IPS DF 6.9 (cell line): ENCODE data around the gene HOXA10.

Source experiments
- DNase-seq: peaks from one replicate; pipeline ENCODE4 v3.0.0-alpha.2; 2013; ENCODE audit warnings: low read depth, low spot score
- H3K27ac ChIP-seq: one replicate; pipeline ENCODE4 v1.5.1; 2013; ENCODE audit warnings: low read length, control low read depth
- H3K27me3 ChIP-seq: 2 replicates; pipeline ENCODE4 v1.6.1; 2013; ENCODE audit warnings: mild to moderate bottlenecking, low read length; ENCODE audit not compliant: control insufficient read depth, insufficient read depth
- H3K36me3 ChIP-seq: 2 replicates; pipeline ENCODE4 v1.6.1; 2013; ENCODE audit warnings: low read length; ENCODE audit not compliant: control insufficient read depth, insufficient read depth
- H3K4me1 ChIP-seq: 2 replicates; pipeline ENCODE4 v1.6.1; 2013; ENCODE audit warnings: low read length; ENCODE audit not compliant: control insufficient read depth, insufficient read depth
- H3K4me3 ChIP-seq: 2 replicates; pipeline ENCODE4 v1.5.1; 2013; ENCODE audit warnings: mild to moderate bottlenecking, low read length
- H3K9me3 ChIP-seq: 2 replicates; pipeline ENCODE4 v1.6.1; 2013; ENCODE audit warnings: low read length, inconsistent platforms; ENCODE audit not compliant: control insufficient read depth, insufficient read depth
- WGBS: extraction: QIAGEN DNeasy Blood & Tissue Kit; methylation state at CpG from one replicate; pipeline ENCODE4 v1.1.7; 2013; ENCODE audit warnings: mixed read lengths, missing lambda C conversion rate; ENCODE audit not compliant: insufficient read length, insufficient coverage; 5-methylcytosine and 5-hydroxymethylcytosine counted together

Gene HOXA10

GRCh38 chr7:27182861-27183681 is 9.0 kb upstream of the HOXA10 start:
- no peak for DNase-seq
- peaks cover 95% of the 10 kb centered on the region for H3K27me3 ChIP-seq
- WGBS = no CpG with 5 or more reads among the region's 39 CpGs

GRCh38 chr7:27182285-27182841 is 8.2 kb upstream of the HOXA10 start:
- peaks cover 3% of the 10 kb centered on the region for H3K4me1 ChIP-seq
- H3K9me3 ChIP-seq = no peaks in the 10 kb centered on the region
- peaks cover 95% of the 10 kb centered on the region for H3K27me3 ChIP-seq
- no CpG with 5 or more reads among the region's 4 CpGs for WGBS
- H3K27ac ChIP-seq = no peak overlapping the region
- no peak overlapping the region for H3K4me3 ChIP-seq
- DNase-seq = no peak
- no peaks in the 10 kb centered on the region for H3K36me3 ChIP-seq

More at GRCh38 chr7:27182861-27183681, 9.0 kb upstream of the HOXA10 start:
- Histone ChIP-seq H3K9me3 (no peaks in the 10 kb centered on the region), H3K36me3 (no peaks in the 10 kb centered on the region), H3K27ac (no peak overlapping the region), H3K4me3 (no peak overlapping the region), H3K4me1 (peaks cover 6% of the 10 kb centered on the region)

GRCh38 chr7:27181795-27182275 is 7.7 kb upstream of the HOXA10 start:
- peaks cover 3% of the 10 kb centered on the region for H3K4me1 ChIP-seq
- no peaks in the 10 kb centered on the region for H3K9me3 ChIP-seq
- no peaks in the 10 kb centered on the region for H3K36me3 ChIP-seq
- H3K27me3 ChIP-seq = peaks cover 95% of the 10 kb centered on the region
- H3K4me3 ChIP-seq = no peak overlapping the region
- no peak for DNase-seq
- H3K27ac ChIP-seq = no peak overlapping the region
- WGBS = no CpG with 5 or more reads among the region's 4 CpGs

GRCh38 chr7:27180431-27181420 is 6.6 kb upstream of the HOXA10 start:
- Histone ChIP-seq H3K27ac (no peak overlapping the region), H3K27me3 (peaks cover 97% of the 10 kb centered on the region), H3K4me1 (peaks cover 3% of the 10 kb centered on the region), H3K9me3 (no peaks in the 10 kb centered on the region), H3K36me3 (no peaks in the 10 kb centered on the region), H3K4me3 (no peak overlapping the region)
- WGBS = no CpG with 5 or more reads among the region's 12 CpGs
- no peak for DNase-seq

GRCh38 chr7:27179503-27180430 is 5.6 kb upstream of the HOXA10 start:
- Histone ChIP-seq H3K36me3 (no peaks in the 10 kb centered on the region), H3K4me3 (no peak overlapping the region), H3K27me3 (peaks cover 97% of the 10 kb centered on the region), H3K27ac (no peak overlapping the region), H3K4me1 (peaks cover 1% of the 10 kb centered on the region; the same call in 1 of the 2 replicates), H3K9me3 (no peaks in the 10 kb centered on the region)
- no peak for DNase-seq
- no CpG with 5 or more reads among the region's 56 CpGs for WGBS

- peaks cover 1% of the 10 kb centered on the region; the same call in 1 of the 2 replicates for H3K4me1 ChIP-seq
- WGBS = no CpG with 5 or more reads among the region's 14 CpGs
- H3K27me3 ChIP-seq = peaks cover 98% of the 10 kb centered on the region
- H3K9me3 ChIP-seq = no peaks in the 10 kb centered on the region
- H3K36me3 ChIP-seq = no peaks in the 10 kb centered on the region
- no peak overlapping the region for H3K4me3 ChIP-seq
- no peak for DNase-seq
- no peak overlapping the region for H3K27ac ChIP-seq
Measured at GRCh38 chr7:27179030-27179429, 4.9 kb upstream of the HOXA10 start.

- WGBS = no CpG with 5 or more reads among the region's 6 CpGs
- Histone ChIP-seq H3K4me1 (peaks cover 2% of the 10 kb centered on the region; the same call in 1 of the 2 replicates), H3K9me3 (no peaks in the 10 kb centered on the region), H3K4me3 (no peak overlapping the region), H3K36me3 (no peaks in the 10 kb centered on the region), H3K27me3 (peaks cover 98% of the 10 kb centered on the region), H3K27ac (no peak overlapping the region)
- no peak for DNase-seq
Measured at GRCh38 chr7:27178366-27178765, 4.2 kb upstream of the HOXA10 start.

- H3K27ac ChIP-seq = no peak overlapping the region
- WGBS = no CpG with 5 or more reads among the region's 5 CpGs
Measured at GRCh38 chr7:27177795-27178320, 3.7 kb upstream of the HOXA10 start.

GRCh38 chr7:27176962-27177794 is 3.1 kb upstream of the HOXA10 start:
- Histone ChIP-seq H3K36me3 (no peaks in the 10 kb centered on the region), H3K4me1 (peaks cover 4% of the 10 kb centered on the region; the same call in 1 of the 2 replicates), H3K27ac (no peak overlapping the region), H3K4me3 (no peak overlapping the region), H3K27me3 (peaks cover 98% of the 10 kb centered on the region), H3K9me3 (no peaks in the 10 kb centered on the region)
- WGBS = no CpG with 5 or more reads among the region's 22 CpGs
- no peak for DNase-seq

More at GRCh38 chr7:27177795-27178320, 3.7 kb upstream of the HOXA10 start:
- DNase-seq = no peak
- H3K36me3 ChIP-seq = no peaks in the 10 kb centered on the region
- no peaks in the 10 kb centered on the region for H3K9me3 ChIP-seq
- H3K4me1 ChIP-seq = peaks cover 4% of the 10 kb centered on the region; the same call in 1 of the 2 replicates
- no peak overlapping the region for H3K4me3 ChIP-seq
- peaks cover 98% of the 10 kb centered on the region for H3K27me3 ChIP-seq
